Activated T-cell treated with anti-CD3 and anti-CD28 coated beads, Interleukin-2, amount 50 U/mL, for 72 hours (primary cell): Measurements from ENCODE around the gene NAV2. TPM values are rescaled to one million over a fixed set of nuclear protein-coding genes. Genes with fewer than 3 reads are reported as not detected.
A peak's percentile ranks its signal among the peaks of the same experiment; 100 is the strongest.

Experiments used
- ATAC-seq, 2 donors: fragments of 150-1000 bp; cut with Tn5 transposase; replicated peaks in 1 of 2; 2 replicates each; pipeline ENCODE4 v1.10.0; 2021; ENCODE audit warnings: moderate library complexity in 2 of 2, mild to moderate bottlenecking in 1 of 2
- DNase-seq, 2 donors: peaks; one replicate each; pipeline ENCODE4 v3.0.0; 2021 to 2022; ENCODE audit warnings: mixed read lengths in 1 of 2
- H3K27ac Mint-ChIP-seq: one replicate; pipeline ENCODE4 v1.8.0; 2022; ENCODE audit warnings: mild to moderate bottlenecking, moderate library complexity, mixed read lengths
- H3K27me3 Mint-ChIP-seq: one replicate; pipeline ENCODE4 v1.8.0; 2022; ENCODE audit warnings: low read depth, mixed read lengths
- H3K36me3 Mint-ChIP-seq, 2 donors: one replicate each; pipeline ENCODE4 v1.8.0; 2022; ENCODE audit warnings: mixed read lengths in 2 of 2, mild to moderate bottlenecking in 1 of 2; ENCODE audit not compliant: insufficient read depth in 2 of 2
- H3K4me1 Mint-ChIP-seq: one replicate; pipeline ENCODE4 v1.8.0; 2022; ENCODE audit warnings: low read depth, mixed read lengths
- H3K4me3 Mint-ChIP-seq, 2 donors: one replicate each; pipeline ENCODE4 v1.8.0; 2022; ENCODE audit warnings: mild to moderate bottlenecking in 2 of 2, mixed read lengths in 2 of 2, moderate library complexity in 2 of 2
- H3K9me3 Mint-ChIP-seq, 2 donors: one replicate each; pipeline ENCODE4 v1.8.0; 2022; ENCODE audit warnings: mixed read lengths in 2 of 2
- total RNA-seq, 2 donors: library from RNA; stranded (reverse); gene quantifications; one replicate each; pipeline ENCODE4 v1.2.3, GENCODE V29; 2022

NAV2 gene
- total RNA-seq, 2 donors from 2014 or later, result 1.8 to 2.0 TPM

- no peaks in the 10 kb centered on the region for H3K4me1 Mint-ChIP-seq
- no peak overlapping the region for H3K27ac Mint-ChIP-seq
- no peak overlapping the region for H3K4me3 Mint-ChIP-seq
- DNase-seq (no peak), ATAC-seq (no peak)
- H3K9me3 Mint-ChIP-seq, result no peaks in the 10 kb centered on the region
- H3K27me3 Mint-ChIP-seq, result peaks cover 25% of the 10 kb centered on the region
- H3K36me3 Mint-ChIP-seq, result no peaks in the 10 kb centered on the region
Measured at GRCh38 chr11:19696073-19696472, 16.6 kb upstream of the NAV2 start.

GRCh38 chr11:19696904-19697303 lies 15.7 kb upstream of the NAV2 start:
- no peak for ATAC-seq
- H3K4me3 Mint-ChIP-seq, result no peak overlapping the region
- no peak for DNase-seq
- H3K36me3 Mint-ChIP-seq, result no peaks in the 10 kb centered on the region
- H3K9me3 Mint-ChIP-seq, result no peaks in the 10 kb centered on the region
- no peaks in the 10 kb centered on the region for H3K4me1 Mint-ChIP-seq
- H3K27me3 Mint-ChIP-seq, result peaks cover 25% of the 10 kb centered on the region
- H3K27ac Mint-ChIP-seq, result no peak overlapping the region

GRCh38 chr11:19697721-19698121 lies 14.9 kb upstream of the NAV2 start:
- H3K4me3 Mint-ChIP-seq, result no peak overlapping the region
- ATAC-seq (no peak), DNase-seq (no peak)
- H3K9me3 Mint-ChIP-seq, result no peaks in the 10 kb centered on the region
- peaks cover 25% of the 10 kb centered on the region for H3K27me3 Mint-ChIP-seq
- H3K27ac Mint-ChIP-seq, result no peak overlapping the region
- H3K4me1 Mint-ChIP-seq, result no peaks in the 10 kb centered on the region
- H3K36me3 Mint-ChIP-seq, result no peaks in the 10 kb centered on the region

GRCh38 chr11:19698493-19699292 lies 13.9 kb upstream of the NAV2 start:
- no peak for DNase-seq
- H3K4me1 Mint-ChIP-seq, result no peaks in the 10 kb centered on the region
- peaks cover 25% of the 10 kb centered on the region for H3K27me3 Mint-ChIP-seq
- no peak overlapping the region for H3K27ac Mint-ChIP-seq
- no peak overlapping the region for H3K4me3 Mint-ChIP-seq
- no peaks in the 10 kb centered on the region for H3K9me3 Mint-ChIP-seq
- H3K36me3 Mint-ChIP-seq, result no peaks in the 10 kb centered on the region
- ATAC-seq, result no peak

- DNase-seq (no peak), ATAC-seq (no peak)
- H3K27me3 Mint-ChIP-seq, result peaks cover 26% of the 10 kb centered on the region
- no peaks in the 10 kb centered on the region for H3K36me3 Mint-ChIP-seq
- H3K9me3 Mint-ChIP-seq, result no peaks in the 10 kb centered on the region
- no peak overlapping the region for H3K27ac Mint-ChIP-seq
- H3K4me3 Mint-ChIP-seq, result no peak overlapping the region
- no peaks in the 10 kb centered on the region for H3K4me1 Mint-ChIP-seq
Measured at GRCh38 chr11:19701421-19701820, 11.2 kb upstream of the NAV2 start.

- no peak for ATAC-seq
- no peak overlapping the region for H3K27ac Mint-ChIP-seq
- DNase-seq, result no peak
- peaks cover 17% of the 10 kb centered on the region for H3K27me3 Mint-ChIP-seq
- no peaks in the 10 kb centered on the region for H3K4me1 Mint-ChIP-seq
- no peaks in the 10 kb centered on the region for H3K36me3 Mint-ChIP-seq
- no peaks in the 10 kb centered on the region for H3K9me3 Mint-ChIP-seq
- H3K4me3 Mint-ChIP-seq, result no peak overlapping the region
Measured at GRCh38 chr11:19702620-19703019, 10.0 kb upstream of the NAV2 start.

- no peak overlapping the region for H3K27ac Mint-ChIP-seq
- H3K4me3 Mint-ChIP-seq, result no peak overlapping the region
Measured at GRCh38 chr11:19703211-19703610, 9.4 kb upstream of the NAV2 start.

GRCh38 chr11:19704213-19704612 lies 8.4 kb upstream of the NAV2 start:
- ATAC-seq, result no peak
- peaks cover 10% of the 10 kb centered on the region for H3K27me3 Mint-ChIP-seq
- H3K27ac Mint-ChIP-seq, result no peak overlapping the region

More at GRCh38 chr11:19703211-19703610, 9.4 kb upstream of the NAV2 start:
- Mint-ChIP-seq H3K4me1 (no peaks in the 10 kb centered on the region), H3K27me3 (peaks cover 11% of the 10 kb centered on the region), H3K36me3 (no peaks in the 10 kb centered on the region), H3K9me3 (no peaks in the 10 kb centered on the region)
- ATAC-seq, result no peak
- DNase-seq, result no peak

GRCh38 chr11:19705936-19706335 lies 6.7 kb upstream of the NAV2 start:
- Mint-ChIP-seq H3K4me3 (no peak overlapping the region), H3K36me3 (no peaks in the 10 kb centered on the region), H3K27me3 (peaks cover 20% of the 10 kb centered on the region), H3K4me1 (no peaks in the 10 kb centered on the region), H3K27ac (no peak overlapping the region), H3K9me3 (no peaks in the 10 kb centered on the region)
- ATAC-seq (no peak), DNase-seq (no peak)

More at GRCh38 chr11:19704213-19704612, 8.4 kb upstream of the NAV2 start:
- Mint-ChIP-seq H3K4me1 (no peaks in the 10 kb centered on the region), H3K36me3 (no peaks in the 10 kb centered on the region), H3K4me3 (no peak overlapping the region), H3K9me3 (no peaks in the 10 kb centered on the region)
- DNase-seq, result no peak

- H3K9me3 Mint-ChIP-seq, result no peaks in the 10 kb centered on the region
- peak overlapping the region; percentile 88 for H3K27ac Mint-ChIP-seq
- peaks cover 19% of the 10 kb centered on the region for H3K4me1 Mint-ChIP-seq
- DNase-seq (peak; percentile 51 to 54), ATAC-seq (peak; percentile 38 to 42)
- peak overlapping the region; percentile 91 to 99 for H3K4me3 Mint-ChIP-seq
- no peaks in the 10 kb centered on the region for H3K36me3 Mint-ChIP-seq
- H3K27me3 Mint-ChIP-seq, result peaks cover 48% of the 10 kb centered on the region
Measured at GRCh38 chr11:19711911-19712280, 741 bp upstream of the NAV2 start.

GRCh38 chr11:19713196-19714021 lies 772 bp downstream of the NAV2 start:
- Mint-ChIP-seq H3K36me3 (no peaks in the 10 kb centered on the region), H3K4me1 (peaks cover 19% of the 10 kb centered on the region), H3K9me3 (no peaks in the 10 kb centered on the region), H3K4me3 (peak overlapping the region; percentile 84 to 96), H3K27me3 (peaks cover 58% of the 10 kb centered on the region), H3K27ac (no peak overlapping the region)
- DNase-seq (peak in 1 of 2 donors; percentile 32), ATAC-seq (peak; percentile 22 to 26)

GRCh38 chr11:19714022-19714386 lies 1.4 kb downstream of the NAV2 start:
- peaks cover 58% of the 10 kb centered on the region for H3K27me3 Mint-ChIP-seq

More at GRCh38 chr11:19714022-19714386, 1.4 kb downstream of the NAV2 start:
- peak in 1 of 2 donors; percentile 10 for DNase-seq
- no peak for ATAC-seq
- Mint-ChIP-seq H3K4me1 (peaks cover 19% of the 10 kb centered on the region), H3K36me3 (no peaks in the 10 kb centered on the region), H3K4me3 (peak overlapping the region; percentile 84 to 96), H3K27ac (no peak overlapping the region), H3K9me3 (no peaks in the 10 kb centered on the region)
